ENCODE results near the gene RASAL2.

The RASAL2 gene

DNA sequence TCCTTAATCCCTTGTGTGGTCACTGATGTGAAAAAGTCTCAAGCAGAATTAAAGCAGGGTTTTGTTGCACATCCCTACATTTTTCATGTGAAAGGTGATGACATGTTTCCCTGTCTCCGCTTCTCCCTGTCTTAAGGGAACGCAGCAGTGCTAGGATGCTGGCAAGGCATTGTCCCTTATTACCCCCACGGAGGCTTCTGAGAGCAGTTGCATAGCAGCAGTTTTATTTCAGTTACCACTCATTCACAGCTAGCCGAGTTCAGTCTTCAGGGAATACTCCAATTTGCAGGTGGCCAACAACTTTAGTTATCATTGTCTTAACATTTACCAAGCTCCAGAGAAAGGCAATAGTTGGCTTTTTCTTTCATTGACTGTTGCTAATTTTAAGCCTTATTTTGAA is 313.8 kb downstream of the RASAL2 start:
- peak; percentile 14 for DNase-seq

GRCh38 chr1:178408871-178409270 is 315.0 kb downstream of the RASAL2 start:
- no peak for DNase-seq

- no peak for DNase-seq
These were observed 315.6 kb downstream of the RASAL2 start for GRCh38 chr1:178409541-178409940.

- no peak for DNase-seq
These were observed 318.0 kb downstream of the RASAL2 start for GRCh38 chr1:178411756-178412399.

DNA sequence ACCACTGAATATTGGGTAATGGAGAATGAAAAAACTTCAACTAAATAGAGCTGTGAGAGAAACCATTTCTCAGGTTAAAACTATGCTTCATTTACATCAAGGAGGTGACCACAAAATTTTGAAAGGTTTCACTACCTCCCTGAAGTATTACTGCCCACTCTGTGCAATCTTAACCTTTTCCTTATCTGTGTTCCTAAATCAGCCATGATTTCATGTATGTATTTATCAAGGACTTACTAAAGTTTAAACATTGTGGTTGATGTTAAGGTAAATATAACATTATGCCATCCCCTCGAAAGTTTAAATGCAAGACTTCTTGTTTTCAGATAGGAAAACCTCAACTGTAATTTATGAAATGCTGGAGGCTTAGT is 318.5 kb downstream of the RASAL2 start:
- no peak for DNase-seq

DNA sequence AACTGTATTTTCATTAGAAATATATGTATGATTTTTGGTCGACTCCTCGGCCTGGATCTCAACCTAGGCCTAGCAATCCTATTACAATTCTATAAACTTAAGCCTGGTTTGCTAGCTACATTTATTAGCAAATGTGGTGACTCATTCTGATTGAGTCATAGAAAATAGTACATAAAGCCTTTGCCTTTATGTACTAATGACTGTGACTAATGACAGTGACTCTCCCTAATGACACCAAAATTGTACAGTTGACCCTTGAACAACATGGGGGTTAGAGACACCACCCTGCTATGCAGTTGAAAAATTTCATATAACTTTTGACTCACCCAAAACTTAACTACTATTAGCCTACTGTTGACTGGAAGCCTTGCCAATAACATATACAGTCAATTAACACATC is 324.0 kb downstream of the RASAL2 start:
- no peak for DNase-seq

DNA sequence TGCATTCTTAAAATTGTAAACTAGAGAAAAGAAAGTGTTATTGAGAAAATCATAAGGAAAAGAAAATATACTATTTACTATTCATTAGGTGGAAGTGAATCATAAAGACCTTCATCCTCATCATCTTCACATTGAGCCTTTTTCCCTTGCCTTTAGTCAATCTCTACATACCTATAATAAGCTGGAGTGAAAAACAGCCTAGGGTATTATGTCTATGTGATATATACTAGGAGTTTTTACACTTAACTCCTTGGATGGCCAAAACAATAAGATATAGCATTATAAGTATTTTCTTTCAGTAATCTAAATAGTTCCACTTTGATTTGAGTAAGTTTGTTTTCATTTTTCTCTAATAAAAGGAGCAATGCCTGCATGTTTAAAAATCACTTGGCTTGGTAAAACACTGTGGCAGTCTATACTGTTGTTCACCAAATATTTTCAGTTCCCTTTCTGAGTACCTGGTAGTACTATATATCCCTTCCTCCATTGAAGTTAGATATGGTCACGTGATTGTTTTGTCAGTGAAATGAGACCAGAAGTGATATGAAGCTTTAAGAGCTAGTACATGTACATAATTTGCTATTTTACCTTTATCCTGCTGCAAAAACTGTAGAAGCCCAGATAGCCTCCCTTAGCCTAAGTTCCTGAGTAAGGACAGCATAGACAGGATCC is 324.5 kb downstream of the RASAL2 start:
- no peak for DNase-seq

- DNase-seq, result no peak
These were observed 340.5 kb downstream of the RASAL2 start for GRCh38 chr1:178434360-178434759.

DNA sequence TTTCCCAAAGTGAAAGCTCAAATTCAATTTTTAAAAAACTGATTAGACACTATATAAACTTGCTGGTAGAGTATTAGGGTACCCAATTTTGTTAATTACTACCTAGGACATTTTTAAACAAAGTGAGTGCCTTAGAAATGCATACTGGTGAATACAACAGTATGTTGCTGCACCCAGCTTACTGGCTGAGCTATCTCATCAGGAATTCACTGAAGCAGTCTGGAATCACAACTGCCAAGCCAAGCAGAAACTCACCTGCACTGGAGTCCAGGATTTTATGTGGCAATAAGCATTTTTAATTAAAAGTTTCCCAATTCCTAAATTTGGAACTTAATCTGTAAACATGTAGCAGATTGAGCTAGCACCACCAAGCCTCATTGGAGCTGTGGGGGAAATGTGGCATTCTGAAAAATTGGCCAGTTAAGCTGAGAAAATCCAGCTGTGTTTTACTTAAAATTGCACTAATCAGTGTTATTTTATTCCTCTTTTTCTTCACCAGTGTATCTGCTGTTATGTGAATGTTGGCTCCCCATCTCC is 341.1 kb downstream of the RASAL2 start:
- DNase-seq, result no peak

- DNase-seq, result no peak
These were observed 343.0 kb downstream of the RASAL2 start for GRCh38 chr1:178436899-178437298.

DNA sequence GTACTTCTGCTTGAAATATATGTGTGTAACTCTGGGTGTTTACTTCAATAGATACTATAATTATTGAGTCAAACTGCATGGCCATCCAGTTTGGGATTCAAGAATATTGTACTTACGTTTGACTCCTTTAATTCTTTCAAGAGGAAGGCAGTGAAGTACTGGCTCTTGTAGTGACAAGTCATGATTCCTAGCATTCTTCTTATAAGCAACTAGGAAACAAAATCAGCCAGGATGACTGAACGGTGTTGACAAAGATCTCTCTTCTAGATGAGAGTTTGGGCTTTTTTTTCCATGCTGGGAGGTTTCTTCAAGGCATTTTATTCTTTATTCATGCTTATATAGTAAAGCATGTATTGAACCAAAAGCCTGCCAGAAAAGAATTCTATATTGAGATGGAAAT is 344.5 kb downstream of the RASAL2 start:
- no peak for DNase-seq

DNA sequence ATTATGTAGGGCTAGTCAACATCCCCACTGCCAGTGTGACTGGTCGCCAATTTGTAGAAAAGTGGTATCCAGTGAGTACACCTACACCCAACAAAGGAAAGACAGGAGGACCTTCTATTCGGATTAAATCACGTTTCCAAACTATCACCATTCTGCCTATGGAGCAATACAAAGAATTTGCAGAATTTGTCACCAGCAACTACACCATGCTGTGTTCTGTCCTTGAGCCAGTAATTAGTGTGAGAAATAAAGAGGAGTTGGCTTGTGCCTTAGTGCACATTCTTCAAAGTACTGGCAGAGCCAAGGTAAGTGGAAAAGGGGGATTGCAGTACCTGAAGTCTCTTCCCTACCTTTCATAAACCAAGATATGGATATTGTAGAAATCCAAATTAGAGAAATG is 349.0 kb downstream of the RASAL2 start:
- DNase-seq, result no peak

DNA sequence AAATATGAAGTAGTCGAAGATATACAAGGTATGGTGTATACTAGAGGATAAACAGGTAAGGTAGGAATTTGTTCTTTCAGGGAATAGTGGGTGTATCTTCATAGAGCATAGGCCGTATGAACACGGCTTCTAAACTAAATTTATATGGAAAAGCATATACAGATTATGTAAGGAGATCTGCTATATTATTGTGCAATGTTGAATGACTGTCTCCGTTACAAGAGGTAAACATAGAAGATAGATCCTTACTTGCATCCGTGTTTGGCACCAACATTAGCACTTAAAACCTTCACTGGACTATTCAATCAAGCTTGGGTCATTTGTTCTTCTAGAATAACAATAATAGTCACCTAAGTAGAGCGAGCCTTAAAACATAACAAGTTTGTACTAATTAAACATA is 357.0 kb downstream of the RASAL2 start:
- DNase-seq, result no peak

DNA sequence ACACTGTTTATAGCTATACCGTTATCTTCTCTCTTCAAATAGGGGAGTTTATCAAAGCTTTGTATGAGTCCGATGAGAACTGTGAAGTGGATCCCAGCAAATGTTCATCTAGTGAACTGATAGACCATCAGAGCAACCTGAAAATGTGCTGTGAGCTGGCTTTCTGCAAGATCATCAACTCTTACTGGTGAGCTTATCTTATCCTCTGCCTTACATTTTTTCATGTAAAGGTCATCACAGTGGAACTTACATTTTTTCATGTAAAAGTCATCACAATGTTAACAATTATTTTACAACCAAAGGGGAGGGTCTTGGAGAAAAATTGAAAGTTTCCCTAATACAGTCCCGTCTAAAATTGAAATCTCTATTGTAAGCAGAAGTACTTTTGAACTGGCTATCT is 357.6 kb downstream of the RASAL2 start:
- DNase-seq, result no peak

GRCh38 chr1:178452013-178452412 is 358.1 kb downstream of the RASAL2 start:
- no peak for DNase-seq

DNA sequence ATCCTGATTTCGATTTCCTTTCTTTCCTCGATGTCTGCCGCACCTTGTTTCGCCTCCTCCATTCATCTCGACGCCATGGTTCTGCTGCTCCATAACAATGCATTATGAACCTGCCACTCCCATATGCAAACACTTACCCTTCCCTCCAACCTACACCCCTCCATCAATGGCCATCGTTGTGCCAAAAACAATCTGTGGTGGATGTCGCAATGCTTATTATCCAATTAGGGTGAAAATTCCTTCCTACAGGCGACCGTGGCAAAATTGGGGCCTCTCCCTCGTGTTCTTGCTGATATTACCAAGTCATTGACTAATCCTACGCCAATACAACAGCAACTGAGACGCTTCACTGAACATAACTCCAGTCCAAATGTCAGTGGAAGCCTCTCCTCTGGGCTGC is 362.6 kb downstream of the RASAL2 start:
- DNase-seq, result no peak

DNA sequence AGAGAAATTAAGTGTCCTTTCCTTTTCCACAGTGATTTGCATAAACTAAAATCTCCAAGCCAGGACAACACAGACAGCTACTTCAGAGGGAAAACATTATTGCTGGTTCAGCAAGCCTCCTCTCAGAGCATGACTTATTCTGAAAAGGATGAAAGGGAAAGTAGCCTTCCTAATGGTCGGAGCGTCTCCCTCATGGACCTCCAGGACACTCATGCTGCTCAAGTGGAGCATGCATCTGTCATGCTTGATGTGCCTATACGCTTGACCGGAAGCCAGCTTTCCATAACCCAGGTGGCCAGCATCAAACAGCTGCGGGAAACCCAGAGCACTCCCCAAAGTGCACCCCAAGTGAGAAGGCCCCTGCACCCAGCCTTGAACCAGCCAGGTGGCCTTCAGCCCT is 363.7 kb downstream of the RASAL2 start:
- peak; percentile 30 for DNase-seq

- no peak for DNase-seq
These were observed 364.3 kb downstream of the RASAL2 start for GRCh38 chr1:178458203-178458602.

- no peak for DNase-seq
These were observed 367.2 kb downstream of the RASAL2 start for GRCh38 chr1:178461104-178461503.

DNA sequence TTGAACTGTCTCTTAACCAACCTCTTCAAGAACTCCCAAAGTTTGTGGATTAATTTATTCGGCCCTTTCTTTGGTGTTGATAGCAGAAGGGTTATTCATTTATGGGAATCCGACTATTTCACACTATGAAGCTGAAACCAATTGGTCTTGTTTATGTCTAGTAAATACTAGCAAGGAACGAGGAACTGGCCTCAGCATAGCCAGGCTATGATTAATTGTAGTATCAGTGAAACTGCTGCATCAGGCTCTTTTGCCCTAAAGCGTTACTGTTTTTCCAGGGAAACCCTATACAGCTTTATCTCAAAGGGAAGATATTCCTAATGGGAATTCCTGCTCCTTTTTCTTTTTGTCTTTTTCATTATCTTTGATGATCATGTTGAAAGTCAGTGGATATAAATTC is 367.8 kb downstream of the RASAL2 start:
- DNase-seq, result no peak

- no peak for DNase-seq
These were observed 370.2 kb downstream of the RASAL2 start for GRCh38 chr1:178464141-178464540.

DNA sequence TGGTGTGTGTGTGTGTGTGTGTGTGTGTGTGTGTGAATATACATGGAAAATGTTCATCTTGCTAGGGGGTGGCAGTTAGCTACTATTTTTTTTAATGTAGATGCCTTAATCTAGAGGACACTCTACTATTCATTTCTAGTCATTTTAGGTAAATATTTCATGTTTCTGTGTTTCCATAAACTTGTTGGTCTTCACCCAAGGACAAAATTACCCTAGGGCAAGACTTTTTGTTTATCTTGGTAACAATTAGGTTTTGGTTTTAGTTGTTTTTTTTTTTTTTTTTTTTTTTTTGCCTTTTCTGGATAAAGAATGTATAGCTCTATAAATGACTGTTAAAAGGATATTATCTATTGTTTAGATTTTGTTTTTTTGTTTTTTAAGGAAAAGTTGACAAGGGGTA is 370.7 kb downstream of the RASAL2 start:
- no peak for DNase-seq

GRCh38 chr1:178465011-178465410 is 371.1 kb downstream of the RASAL2 start:
- DNase-seq, result no peak

DNA sequence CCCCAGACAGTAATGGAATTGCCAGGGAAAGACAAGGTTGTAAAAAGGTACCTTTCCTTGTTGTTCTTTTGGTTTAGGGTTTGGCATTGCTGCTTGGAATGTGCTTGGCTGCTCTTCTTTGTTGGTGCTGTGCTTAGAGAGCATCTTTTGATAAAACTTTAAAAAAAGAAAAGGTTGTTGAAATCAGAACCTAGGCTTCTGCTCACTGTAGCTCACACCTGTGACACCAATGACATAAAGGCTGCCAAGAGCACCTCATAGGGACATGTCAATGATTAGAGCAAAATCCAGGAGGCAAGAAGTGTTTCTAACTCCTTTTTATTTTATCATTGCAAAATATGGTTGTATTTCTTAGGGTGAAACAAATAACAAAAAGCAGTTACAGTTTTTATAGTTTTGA is 373.9 kb downstream of the RASAL2 start:
- DNase-seq, result no peak
